ENCODE data around the gene MCC.

The MCC gene

DNA sequence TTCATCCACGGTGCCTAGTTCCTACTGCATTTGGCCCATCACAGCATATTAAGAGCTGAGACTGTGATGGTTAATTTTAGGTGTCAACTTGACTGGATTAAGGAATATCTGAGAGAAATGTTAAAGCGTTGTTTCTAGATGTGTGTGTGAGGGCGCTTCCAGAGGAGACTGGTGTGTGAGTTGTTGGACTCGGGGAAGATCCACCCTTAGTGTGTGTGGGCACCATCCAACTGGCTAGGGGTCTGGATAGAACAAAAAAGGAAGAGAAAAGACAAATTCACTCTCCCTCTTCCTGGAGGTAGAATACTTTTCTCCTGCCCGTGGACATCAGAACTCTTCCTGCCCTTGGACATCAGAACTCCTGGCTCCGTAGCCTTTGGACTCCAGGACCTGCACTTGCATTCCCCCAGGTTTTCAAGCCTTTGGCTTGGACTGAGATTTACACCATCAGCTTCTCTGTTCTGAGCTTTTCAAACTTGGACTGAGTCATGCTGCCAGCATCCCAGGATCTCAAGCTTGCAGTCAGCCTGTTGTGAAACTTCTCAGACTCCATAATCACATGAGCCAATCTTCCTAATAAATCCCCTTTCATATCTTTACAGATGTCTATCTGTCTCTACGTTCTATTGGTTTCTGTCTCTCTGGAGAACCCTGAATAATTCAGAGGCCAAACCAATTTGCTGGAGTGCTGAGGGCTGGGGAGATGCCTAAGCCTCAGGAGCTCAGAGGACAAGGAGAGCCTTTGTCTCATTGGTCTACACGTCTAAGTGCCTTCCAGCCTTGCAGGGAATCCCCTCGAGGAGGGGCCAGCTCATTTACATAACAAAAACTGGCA lies 347.2 kb downstream of the MCC start:
- TF ChIP-seq, protein P1, sequence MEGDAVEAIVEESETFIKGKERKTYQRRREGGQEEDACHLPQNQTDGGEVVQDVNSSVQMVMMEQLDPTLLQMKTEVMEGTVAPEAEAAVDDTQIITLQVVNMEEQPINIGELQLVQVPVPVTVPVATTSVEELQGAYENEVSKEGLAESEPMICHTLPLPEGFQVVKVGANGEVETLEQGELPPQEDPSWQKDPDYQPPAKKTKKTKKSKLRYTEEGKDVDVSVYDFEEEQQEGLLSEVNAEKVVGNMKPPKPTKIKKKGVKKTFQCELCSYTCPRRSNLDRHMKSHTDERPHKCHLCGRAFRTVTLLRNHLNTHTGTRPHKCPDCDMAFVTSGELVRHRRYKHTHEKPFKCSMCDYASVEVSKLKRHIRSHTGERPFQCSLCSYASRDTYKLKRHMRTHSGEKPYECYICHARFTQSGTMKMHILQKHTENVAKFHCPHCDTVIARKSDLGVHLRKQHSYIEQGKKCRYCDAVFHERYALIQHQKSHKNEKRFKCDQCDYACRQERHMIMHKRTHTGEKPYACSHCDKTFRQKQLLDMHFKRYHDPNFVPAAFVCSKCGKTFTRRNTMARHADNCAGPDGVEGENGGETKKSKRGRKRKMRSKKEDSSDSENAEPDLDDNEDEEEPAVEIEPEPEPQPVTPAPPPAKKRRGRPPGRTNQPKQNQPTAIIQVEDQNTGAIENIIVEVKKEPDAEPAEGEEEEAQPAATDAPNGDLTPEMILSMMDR (IDR thresholded peaks at IDR 0.05; ENCODE audit: extremely low read depth, missing control alignments), result no peak
- no peak for DNase-seq (ENCODE audit: low spot score)

DNA sequence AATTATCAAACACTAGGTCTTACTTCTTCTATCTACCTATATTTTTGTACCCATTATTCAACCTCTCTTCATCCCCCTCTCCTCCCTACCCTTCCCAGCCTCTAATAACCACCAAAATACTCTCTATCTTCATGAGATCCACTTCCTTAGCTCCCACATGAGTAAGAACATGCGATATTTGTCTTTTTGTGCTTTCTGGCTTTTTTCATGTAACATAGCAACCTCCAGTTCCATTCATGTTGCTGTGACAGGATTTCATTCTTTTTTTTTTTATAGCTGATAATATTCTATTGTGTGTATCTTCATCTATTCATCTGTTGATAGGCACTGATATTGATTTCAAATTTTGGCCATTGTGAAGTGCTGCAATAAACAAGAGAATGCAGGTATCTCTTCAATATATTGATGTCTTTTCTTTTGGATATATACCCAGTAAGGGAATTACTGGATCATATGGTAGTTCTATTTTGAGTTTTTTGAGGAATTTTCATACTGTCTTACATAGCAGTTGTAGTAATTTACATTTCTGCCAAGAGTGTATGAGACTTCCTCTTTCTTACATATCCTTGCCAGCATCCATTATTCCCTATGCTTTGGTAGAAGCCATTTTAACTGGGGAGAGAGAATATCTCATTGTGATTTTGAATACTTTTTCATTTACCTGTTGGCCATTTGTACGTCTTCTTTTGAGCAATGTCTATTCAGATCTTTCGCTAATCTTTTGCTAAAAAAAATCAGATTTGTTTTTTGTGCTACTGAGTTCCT lies 354.9 kb downstream of the MCC start:
- TF ChIP-seq, protein P1 (IDR thresholded peaks at IDR 0.05; ENCODE audit: extremely low read depth, missing control alignments), result no peak
- DNase-seq (ENCODE audit: low spot score), result no peak

DNA sequence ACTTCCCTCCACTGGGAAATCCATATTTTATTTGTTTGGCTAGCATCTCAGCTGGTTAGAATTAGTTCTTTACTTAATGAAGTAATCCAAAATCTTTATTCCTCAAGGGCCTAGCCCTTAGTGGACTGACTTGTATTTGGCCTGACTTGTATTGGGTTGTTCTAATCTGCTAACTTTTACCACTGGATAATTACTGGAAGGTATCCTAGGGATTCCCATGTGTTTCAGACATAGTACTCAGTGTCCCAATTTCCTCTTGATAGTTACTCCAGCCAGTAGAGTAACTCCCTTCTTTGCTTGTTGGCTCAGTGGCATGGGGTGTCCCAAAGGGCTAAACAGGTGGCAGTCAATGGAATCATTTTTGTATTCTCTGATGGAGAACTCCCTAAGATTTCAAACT lies 355.7 kb downstream of the MCC start:
- no peak for DNase-seq (ENCODE audit: low spot score)
- TF ChIP-seq, protein P1 (IDR thresholded peaks at IDR 0.05; ENCODE audit: extremely low read depth, missing control alignments), result no peak

DNA sequence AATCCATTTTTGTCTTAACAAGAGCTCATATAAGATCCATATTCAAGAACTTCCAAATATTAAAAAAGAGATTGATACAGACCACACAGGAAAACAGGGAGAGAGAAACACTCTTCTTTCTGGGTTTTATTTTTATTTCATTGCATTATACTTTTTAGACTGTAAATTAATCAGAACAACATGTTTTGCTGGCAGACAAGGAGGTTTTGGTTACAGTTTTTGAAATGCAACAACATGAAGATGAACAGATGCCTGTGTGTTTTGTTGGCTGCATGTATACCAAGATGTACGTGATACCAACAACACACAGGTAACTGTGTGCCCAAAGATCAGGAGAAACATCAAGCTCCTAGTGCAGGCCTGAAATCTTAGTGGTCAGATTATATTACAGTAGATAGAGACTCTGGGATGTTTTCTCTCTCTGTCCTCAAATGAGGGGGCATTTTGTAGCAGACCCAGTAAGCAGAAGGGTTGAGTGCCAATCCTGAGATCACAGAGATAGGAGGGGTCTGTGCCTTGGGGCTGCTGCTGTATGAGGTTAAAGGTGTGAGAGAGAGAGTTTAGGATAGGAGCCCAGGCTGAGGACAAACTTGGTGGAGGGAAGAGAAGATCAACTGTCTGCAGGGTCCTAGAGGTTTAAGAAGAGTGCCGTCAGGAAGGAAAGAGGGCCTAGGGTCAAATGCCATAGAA lies 359.5 kb downstream of the MCC start:
- TF ChIP-seq, protein P1 (IDR thresholded peaks at IDR 0.05; ENCODE audit: extremely low read depth, missing control alignments), result no peak
- DNase-seq (ENCODE audit: low spot score), result no peak

DNA sequence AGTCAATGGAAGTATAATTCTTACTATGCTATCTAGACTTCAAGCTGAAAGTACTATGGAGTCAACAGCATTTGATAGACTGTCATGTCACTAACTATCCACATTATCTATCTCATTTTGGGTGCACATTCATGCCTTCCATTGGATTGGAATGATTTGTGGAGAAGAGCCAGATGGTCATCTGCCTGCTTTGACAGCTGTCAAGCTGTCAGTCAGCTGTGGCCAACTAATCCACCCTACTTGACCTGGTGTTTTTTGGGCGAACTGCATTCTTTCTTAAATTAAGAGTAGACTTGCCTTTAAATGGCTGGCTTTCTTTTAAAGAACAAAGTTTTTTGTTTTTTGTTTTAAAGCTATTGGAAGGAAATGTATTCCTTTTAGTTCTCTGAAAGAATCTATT lies 360.2 kb downstream of the MCC start:
- no peak for DNase-seq (ENCODE audit: low spot score)
- TF ChIP-seq, protein P1 (IDR thresholded peaks at IDR 0.05; ENCODE audit: extremely low read depth, missing control alignments), result no peak

DNA sequence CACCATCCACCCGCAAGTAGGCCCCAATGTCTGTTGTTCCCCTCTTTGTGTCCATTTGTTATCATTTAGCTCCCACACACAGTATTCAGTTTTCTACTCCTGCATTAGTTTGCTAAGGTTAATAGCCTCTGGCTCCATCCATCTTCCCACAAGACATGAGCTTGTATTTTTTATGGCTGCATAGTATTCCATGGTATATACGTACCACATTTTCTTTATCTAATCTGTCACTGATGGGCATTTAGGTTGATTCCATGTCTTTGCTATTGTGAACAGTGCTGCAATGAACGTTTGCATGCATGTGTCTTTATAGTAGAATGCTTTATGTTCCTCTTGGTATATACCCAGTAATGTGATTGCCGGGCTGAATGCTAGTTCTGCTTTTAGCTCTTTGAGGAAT lies 361.2 kb downstream of the MCC start:
- TF ChIP-seq, protein P1 (IDR thresholded peaks at IDR 0.05; ENCODE audit: extremely low read depth, missing control alignments), result no peak
- DNase-seq (ENCODE audit: low spot score), result no peak

DNA sequence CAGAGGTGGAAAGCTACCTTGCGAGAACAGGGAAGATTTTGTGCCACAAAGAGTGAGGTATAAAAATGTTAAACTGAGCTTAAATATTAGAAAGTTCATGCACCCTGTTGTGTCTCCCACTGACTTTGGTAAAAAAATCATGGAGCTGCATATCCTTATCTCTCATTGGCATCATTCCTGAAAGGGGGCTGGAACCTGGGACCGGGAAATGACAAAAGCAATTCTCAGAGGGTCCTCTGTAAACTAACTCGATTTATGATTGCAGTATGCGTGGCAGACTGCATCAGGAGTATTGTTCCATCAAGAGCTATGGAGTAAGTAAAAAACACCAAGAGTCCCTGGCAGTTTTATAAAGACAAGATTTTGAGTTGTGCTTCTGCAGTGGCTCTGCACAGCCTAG lies 362.9 kb downstream of the MCC start:
- DNase-seq (ENCODE audit: low spot score), result no peak
- TF ChIP-seq, protein P1 (IDR thresholded peaks at IDR 0.05; ENCODE audit: extremely low read depth, missing control alignments), result no peak

Data from GM20000 (cell line).